Lower leg skin (tissue), 3 donors: ENCODE results near the gene RPLP2.

Experiments
- POLR2A ChIP-seq, 2 donors: fragments of 450-650 bp; IDR thresholded peaks; one replicate each; pipeline ENCODE4 v1.6.1; 2016 to 2017; ENCODE audit warnings: antibody characterized with exemption in 2 of 2, mild to moderate bottlenecking in 1 of 2, moderate library complexity in 1 of 2
- TF ChIP-seq, protein P1 (sequence below), 3 donors: fragments of 450-650 bp; IDR thresholded peaks; one replicate each; pipeline ENCODE4 v1.5.1; 2016; ENCODE audit warnings: antibody characterized with exemption in 3 of 3, mild to moderate bottlenecking in 3 of 3, moderate library complexity in 2 of 3

DNA sequence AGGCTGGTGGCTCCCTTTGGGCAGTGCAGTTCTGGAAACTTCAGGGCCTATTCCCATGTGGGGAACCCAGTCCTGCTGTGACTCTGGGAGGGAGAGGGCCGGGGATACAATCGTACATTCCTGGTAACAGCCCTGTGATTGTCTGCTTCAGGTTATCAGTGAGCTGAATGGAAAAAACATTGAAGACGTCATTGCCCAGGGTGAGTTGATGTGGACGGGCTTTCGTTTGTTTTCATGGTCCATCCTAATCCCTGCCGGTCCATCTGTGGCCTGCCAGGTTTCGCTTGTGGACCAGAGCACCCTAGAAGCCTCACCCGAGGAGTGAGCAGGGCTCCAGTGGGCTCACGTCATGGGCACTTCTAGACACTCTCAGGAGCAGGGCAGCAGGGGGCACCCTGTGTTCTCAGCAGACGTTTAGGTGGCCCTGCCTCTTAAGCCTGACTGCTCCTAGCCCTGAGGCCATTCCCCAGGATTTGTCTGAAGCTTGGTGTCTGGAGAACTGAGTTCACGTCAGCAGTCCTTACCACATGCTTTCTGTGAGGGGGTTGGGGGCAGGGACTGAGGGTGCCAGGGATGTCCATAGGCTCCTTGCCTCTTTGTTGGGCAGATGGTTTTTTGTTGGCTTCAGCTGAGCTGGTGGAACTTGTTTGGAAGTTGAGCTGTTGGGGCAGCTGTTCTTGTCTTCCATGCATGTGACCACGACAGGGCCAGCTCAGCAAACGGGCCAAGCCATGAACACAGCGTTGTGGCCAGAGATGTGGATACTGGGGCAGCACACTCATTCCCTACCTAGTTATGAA is 1.9 kb downstream of the RPLP2 start:
- TF ChIP-seq, protein P1, sequence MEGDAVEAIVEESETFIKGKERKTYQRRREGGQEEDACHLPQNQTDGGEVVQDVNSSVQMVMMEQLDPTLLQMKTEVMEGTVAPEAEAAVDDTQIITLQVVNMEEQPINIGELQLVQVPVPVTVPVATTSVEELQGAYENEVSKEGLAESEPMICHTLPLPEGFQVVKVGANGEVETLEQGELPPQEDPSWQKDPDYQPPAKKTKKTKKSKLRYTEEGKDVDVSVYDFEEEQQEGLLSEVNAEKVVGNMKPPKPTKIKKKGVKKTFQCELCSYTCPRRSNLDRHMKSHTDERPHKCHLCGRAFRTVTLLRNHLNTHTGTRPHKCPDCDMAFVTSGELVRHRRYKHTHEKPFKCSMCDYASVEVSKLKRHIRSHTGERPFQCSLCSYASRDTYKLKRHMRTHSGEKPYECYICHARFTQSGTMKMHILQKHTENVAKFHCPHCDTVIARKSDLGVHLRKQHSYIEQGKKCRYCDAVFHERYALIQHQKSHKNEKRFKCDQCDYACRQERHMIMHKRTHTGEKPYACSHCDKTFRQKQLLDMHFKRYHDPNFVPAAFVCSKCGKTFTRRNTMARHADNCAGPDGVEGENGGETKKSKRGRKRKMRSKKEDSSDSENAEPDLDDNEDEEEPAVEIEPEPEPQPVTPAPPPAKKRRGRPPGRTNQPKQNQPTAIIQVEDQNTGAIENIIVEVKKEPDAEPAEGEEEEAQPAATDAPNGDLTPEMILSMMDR (IDR thresholded peaks at IDR 0.05): no peak
- TF ChIP-seq POLR2A (IDR thresholded peaks at IDR 0.05): no peak
